Mucosa of rectum (tissue), 2 donors: ENCODE measurements around the gene COMMD7.

Experiments used
- H3K27ac ChIP-seq, 2 donors: one replicate each; pipeline ENCODE4 v1.7.0; 2013; ENCODE audit warnings: inconsistent platforms in 2 of 2, low read depth in 2 of 2, low read length in 2 of 2
- H3K27me3 ChIP-seq, 2 donors: one replicate each; pipeline ENCODE4 v1.7.0; 2013; ENCODE audit warnings: low read length in 2 of 2; ENCODE audit not compliant: control insufficient read depth in 2 of 2, insufficient read depth in 2 of 2
- H3K36me3 ChIP-seq, 2 donors: one replicate each; pipeline ENCODE4 v1.7.0; 2013; ENCODE audit warnings: low read length in 2 of 2; ENCODE audit not compliant: control insufficient read depth in 2 of 2, insufficient read depth in 2 of 2
- H3K4me1 ChIP-seq, 2 donors: one replicate each; pipeline ENCODE4 v1.7.0; 2013; ENCODE audit warnings: low read length in 2 of 2, mild to moderate bottlenecking in 1 of 2; ENCODE audit not compliant: control insufficient read depth in 2 of 2, insufficient read depth in 2 of 2
- H3K4me3 ChIP-seq, 2 donors: one replicate each; pipeline ENCODE4 v1.7.0; 2013; ENCODE audit warnings: low read length in 2 of 2
- H3K9ac ChIP-seq, 2 donors: one replicate each; pipeline ENCODE4 v1.7.0; 2013; ENCODE audit warnings: low read length in 2 of 2, low read depth in 1 of 2, mild to moderate bottlenecking in 1 of 2
- H3K9me3 ChIP-seq, 2 donors: one replicate each; pipeline ENCODE4 v1.7.0; 2013; ENCODE audit warnings: low read length in 2 of 2; ENCODE audit not compliant: control insufficient read depth in 2 of 2
- donor health status: healthy.
- donor health status: Normal muscosa, but diverticular disease.

The COMMD7 gene

GRCh38 chr20:32780749-32781655 lies 37.7 kb upstream of the COMMD7 start:
- Histone ChIP-seq H3K27ac (no peak overlapping the region), H3K4me3 (no peak overlapping the region), H3K27me3 (no peaks in the 10 kb centered on the region), H3K36me3 (no peaks in the 10 kb centered on the region), H3K4me1 (no peaks in the 10 kb centered on the region), H3K9ac (no peak overlapping the region), H3K9me3 (no peaks in the 10 kb centered on the region)

- Histone ChIP-seq H3K36me3 (no peaks in the 10 kb centered on the region), H3K27me3 (no peaks in the 10 kb centered on the region), H3K4me3 (no peak overlapping the region), H3K4me1 (no peaks in the 10 kb centered on the region), H3K9me3 (no peaks in the 10 kb centered on the region), H3K27ac (no peak overlapping the region), H3K9ac (no peak overlapping the region)
Measured at GRCh38 chr20:32780278-32780677, 37.0 kb upstream of the COMMD7 start.

- H3K4me1 ChIP-seq: no peaks in the 10 kb centered on the region
- no peak overlapping the region for H3K27ac ChIP-seq
- H3K9ac ChIP-seq: no peak overlapping the region
- no peak overlapping the region for H3K4me3 ChIP-seq
- H3K27me3 ChIP-seq: no peaks in the 10 kb centered on the region
- H3K36me3 ChIP-seq: no peaks in the 10 kb centered on the region
- H3K9me3 ChIP-seq: no peaks in the 10 kb centered on the region
Measured at GRCh38 chr20:32779500-32780211, 36.4 kb upstream of the COMMD7 start.

- no peaks in the 10 kb centered on the region for H3K4me1 ChIP-seq
- no peak overlapping the region for H3K27ac ChIP-seq
- no peak overlapping the region for H3K4me3 ChIP-seq
- H3K27me3 ChIP-seq: no peaks in the 10 kb centered on the region
- H3K9me3 ChIP-seq: no peaks in the 10 kb centered on the region
- H3K9ac ChIP-seq: no peak overlapping the region
- H3K36me3 ChIP-seq: no peaks in the 10 kb centered on the region
Measured at GRCh38 chr20:32777177-32777956, 34.1 kb upstream of the COMMD7 start.

GRCh38 chr20:32775336-32775991 lies 32.2 kb upstream of the COMMD7 start:
- no peaks in the 10 kb centered on the region for H3K4me1 ChIP-seq
- H3K27me3 ChIP-seq: no peaks in the 10 kb centered on the region
- no peak overlapping the region for H3K4me3 ChIP-seq
- H3K9ac ChIP-seq: no peak overlapping the region
- no peaks in the 10 kb centered on the region for H3K9me3 ChIP-seq
- H3K36me3 ChIP-seq: no peaks in the 10 kb centered on the region
- no peak overlapping the region for H3K27ac ChIP-seq

- H3K4me3 ChIP-seq: no peak overlapping the region
- H3K9ac ChIP-seq: no peak overlapping the region
- H3K4me1 ChIP-seq: no peaks in the 10 kb centered on the region
- H3K27me3 ChIP-seq: no peaks in the 10 kb centered on the region
- H3K27ac ChIP-seq: no peak overlapping the region
- no peaks in the 10 kb centered on the region for H3K9me3 ChIP-seq
- H3K36me3 ChIP-seq: no peaks in the 10 kb centered on the region
Measured at GRCh38 chr20:32773855-32774254, 30.6 kb upstream of the COMMD7 start.

- no peak overlapping the region for H3K9ac ChIP-seq
Measured at GRCh38 chr20:32773223-32773622, 30.0 kb upstream of the COMMD7 start.

GRCh38 chr20:32772046-32772445 lies 28.8 kb upstream of the COMMD7 start:
- no peaks in the 10 kb centered on the region for H3K9me3 ChIP-seq

More at GRCh38 chr20:32773223-32773622, 30.0 kb upstream of the COMMD7 start:
- Histone ChIP-seq H3K27me3 (no peaks in the 10 kb centered on the region), H3K4me3 (no peak overlapping the region), H3K4me1 (no peaks in the 10 kb centered on the region), H3K9me3 (no peaks in the 10 kb centered on the region), H3K27ac (no peak overlapping the region), H3K36me3 (no peaks in the 10 kb centered on the region)

GRCh38 chr20:32767418-32768198 lies 24.3 kb upstream of the COMMD7 start:
- Histone ChIP-seq H3K4me3 (no peak overlapping the region), H3K9ac (no peak overlapping the region), H3K27ac (no peak overlapping the region), H3K4me1 (peaks cover 7% of the 10 kb centered on the region in 2 donors), H3K9me3 (no peaks in the 10 kb centered on the region), H3K27me3 (no peaks in the 10 kb centered on the region), H3K36me3 (no peaks in the 10 kb centered on the region)

More at GRCh38 chr20:32772046-32772445, 28.8 kb upstream of the COMMD7 start:
- no peak overlapping the region for H3K27ac ChIP-seq
- H3K36me3 ChIP-seq: no peaks in the 10 kb centered on the region
- H3K4me1 ChIP-seq: no peaks in the 10 kb centered on the region
- no peak overlapping the region for H3K9ac ChIP-seq
- H3K4me3 ChIP-seq: no peak overlapping the region
- no peaks in the 10 kb centered on the region for H3K27me3 ChIP-seq
